NCI-H748 (cell line): ENCODE data around the gene RAPGEF1.
A peak's percentile ranks its signal among the peaks of the same experiment; 100 is the strongest.

Source experiments
- DNase-seq: peaks from one replicate; lab custom pipeline; 2025; ENCODE audit not compliant: unreplicated experiment; lab: John Stamatoyannopoulos, UW

Gene RAPGEF1

GRCh38 chr9:131707733-131708157 is 32.1 kb downstream of the RAPGEF1 start:
- DNase-seq = no peak

GRCh38 chr9:131707050-131707449 is 32.8 kb downstream of the RAPGEF1 start:
- DNase-seq = no peak

- DNase-seq = no peak
These were observed 33.3 kb downstream of the RAPGEF1 start for GRCh38 chr9:131706608-131706970.

GRCh38 chr9:131704988-131705387 is 34.9 kb downstream of the RAPGEF1 start:
- DNase-seq = no peak

GRCh38 chr9:131704141-131704983 is 35.5 kb downstream of the RAPGEF1 start:
- peak; percentile 10 for DNase-seq

GRCh38 chr9:131703697-131704096 is 36.2 kb downstream of the RAPGEF1 start:
- DNase-seq = no peak

GRCh38 chr9:131702911-131703310 is 37.0 kb downstream of the RAPGEF1 start:
- no peak for DNase-seq

GRCh38 chr9:131701789-131702337 is 38.0 kb downstream of the RAPGEF1 start:
- no peak for DNase-seq

- DNase-seq = no peak
These were observed 38.5 kb downstream of the RAPGEF1 start for GRCh38 chr9:131701436-131701781.

GRCh38 chr9:131700765-131701435 is 39.0 kb downstream of the RAPGEF1 start:
- DNase-seq = no peak

- no peak for DNase-seq
These were observed 39.8 kb downstream of the RAPGEF1 start for GRCh38 chr9:131700076-131700475.

- no peak for DNase-seq
These were observed 41.3 kb downstream of the RAPGEF1 start for GRCh38 chr9:131698618-131698985.

GRCh38 chr9:131697908-131698617 is 41.8 kb downstream of the RAPGEF1 start:
- DNase-seq = no peak

GRCh38 chr9:131697097-131697496 is 42.8 kb downstream of the RAPGEF1 start:
- no peak for DNase-seq

- no peak for DNase-seq
These were observed 43.9 kb downstream of the RAPGEF1 start for GRCh38 chr9:131695836-131696460.

- DNase-seq = no peak
These were observed 44.5 kb downstream of the RAPGEF1 start for GRCh38 chr9:131695366-131695765.

GRCh38 chr9:131693651-131694597 is 46.0 kb downstream of the RAPGEF1 start:
- no peak for DNase-seq

GRCh38 chr9:131692612-131693562 is 47.0 kb downstream of the RAPGEF1 start:
- DNase-seq = no peak
